IPS-18c (cell line): ENCODE measurements around the gene CA10.

ENCODE experiments used
- H3K4me3 ChIP-seq: 2 replicates; pipeline ENCODE4 v1.7.0; 2013; ENCODE audit warnings: low read depth, mild to moderate bottlenecking, low read length, moderate library complexity; ENCODE audit not compliant: insufficient read depth
- H3K9me3 ChIP-seq: one replicate; pipeline ENCODE4 v1.6.1; 2013; ENCODE audit warnings: mild to moderate bottlenecking, low read length, moderate library complexity; ENCODE audit not compliant: control insufficient read depth, insufficient read depth

CA10 gene

GRCh38 chr17:51745993-51746392, 412.5 kb downstream of the CA10 start:
- Histone ChIP-seq H3K4me3 (no peak overlapping the region), H3K9me3 (no peaks in the 10 kb centered on the region)

DNA sequence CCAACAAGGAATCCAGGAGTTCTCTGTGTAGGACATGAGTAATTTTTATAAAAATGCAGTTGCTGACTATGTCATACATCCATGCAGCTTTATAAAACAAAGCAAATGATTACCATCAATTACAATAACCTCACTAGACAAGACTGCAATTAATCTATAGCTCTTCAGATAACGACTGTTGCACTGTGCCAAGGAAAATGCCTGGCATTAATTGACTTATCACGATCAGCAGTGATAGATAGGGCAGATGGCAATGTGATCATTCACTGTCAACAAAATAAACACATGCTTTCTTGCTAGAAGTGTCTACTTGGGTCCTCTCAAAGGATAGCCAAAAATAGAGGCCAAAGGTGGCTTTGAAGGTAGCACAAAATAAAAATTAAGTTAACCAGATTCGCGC, 415.0 kb downstream of the CA10 start:
- Histone ChIP-seq H3K4me3 (no peak overlapping the region), H3K9me3 (no peaks in the 10 kb centered on the region)

DNA sequence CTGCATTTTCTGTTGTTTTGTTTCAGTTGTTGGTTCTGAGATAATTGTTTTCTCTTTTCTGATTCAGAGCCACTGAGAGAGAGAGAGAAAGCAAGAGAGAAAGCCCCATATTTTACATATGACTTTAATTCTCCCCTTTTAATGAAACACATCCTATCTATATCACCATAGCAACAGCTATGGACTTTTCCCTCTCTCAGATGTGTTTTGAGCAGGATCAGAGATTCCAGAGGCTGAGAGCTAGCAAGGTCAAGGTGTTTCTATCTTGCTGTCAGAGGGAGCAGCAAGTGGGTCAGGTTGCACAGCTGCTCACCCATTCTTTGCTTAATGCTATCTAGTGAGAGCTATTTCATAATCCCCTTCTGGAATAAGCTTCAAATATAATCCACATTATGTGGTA, 415.9 kb downstream of the CA10 start:
- Histone ChIP-seq H3K4me3 (no peak overlapping the region), H3K9me3 (no peaks in the 10 kb centered on the region)

GRCh38 chr17:51741458-51741857, 417.1 kb downstream of the CA10 start:
- Histone ChIP-seq H3K9me3 (no peaks in the 10 kb centered on the region), H3K4me3 (no peak overlapping the region)

GRCh38 chr17:51740531-51740930, 418.0 kb downstream of the CA10 start:
- H3K9me3 ChIP-seq = no peaks in the 10 kb centered on the region
- H3K4me3 ChIP-seq = no peak overlapping the region

GRCh38 chr17:51739245-51739886, 419.1 kb downstream of the CA10 start:
- no peaks in the 10 kb centered on the region for H3K9me3 ChIP-seq
- H3K4me3 ChIP-seq = no peak overlapping the region

DNA sequence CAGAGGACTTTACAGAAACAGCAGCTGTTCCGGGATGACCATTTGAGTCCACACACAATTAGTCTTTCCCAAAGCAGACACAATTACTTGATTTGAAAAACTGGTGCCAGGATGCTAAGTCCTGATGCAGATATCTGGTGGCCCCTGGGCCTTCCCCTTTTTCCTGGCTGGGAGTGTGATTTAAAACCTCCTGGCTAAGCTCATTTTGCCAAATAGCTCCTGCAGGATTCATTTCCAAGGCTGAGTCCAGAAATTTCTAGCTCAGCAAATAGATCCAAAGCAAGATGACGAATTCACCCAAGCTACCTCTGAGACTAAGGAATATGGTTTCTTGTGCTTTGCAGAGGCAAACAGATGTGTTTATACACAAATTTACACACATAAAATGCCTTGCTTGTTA, 422.2 kb downstream of the CA10 start:
- Histone ChIP-seq H3K9me3 (no peaks in the 10 kb centered on the region), H3K4me3 (no peak overlapping the region)

- Histone ChIP-seq H3K4me3 (no peak overlapping the region), H3K9me3 (no peaks in the 10 kb centered on the region)
These were observed 423.5 kb downstream of the CA10 start for GRCh38 chr17:51734976-51735375.

DNA sequence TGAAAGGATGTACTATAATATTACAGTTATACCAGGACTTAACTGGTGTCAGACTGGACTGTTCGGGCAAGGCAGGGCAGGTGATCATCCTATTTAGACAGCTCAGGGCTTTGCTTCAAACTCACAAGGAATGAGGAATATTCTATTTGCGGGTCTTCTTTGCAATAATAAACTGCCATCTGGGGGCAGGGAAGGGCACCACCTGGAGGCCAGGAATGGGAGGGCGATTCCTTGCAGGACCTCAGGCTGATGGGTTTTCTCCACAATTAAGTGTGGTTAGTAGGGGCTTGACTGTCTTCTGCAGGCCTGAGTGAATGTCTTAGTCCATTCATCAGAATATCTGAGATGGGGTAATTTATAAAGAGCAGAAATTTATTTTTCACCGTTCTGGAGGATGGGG, 424.1 kb downstream of the CA10 start:
- H3K4me3 ChIP-seq = no peak overlapping the region

DNA sequence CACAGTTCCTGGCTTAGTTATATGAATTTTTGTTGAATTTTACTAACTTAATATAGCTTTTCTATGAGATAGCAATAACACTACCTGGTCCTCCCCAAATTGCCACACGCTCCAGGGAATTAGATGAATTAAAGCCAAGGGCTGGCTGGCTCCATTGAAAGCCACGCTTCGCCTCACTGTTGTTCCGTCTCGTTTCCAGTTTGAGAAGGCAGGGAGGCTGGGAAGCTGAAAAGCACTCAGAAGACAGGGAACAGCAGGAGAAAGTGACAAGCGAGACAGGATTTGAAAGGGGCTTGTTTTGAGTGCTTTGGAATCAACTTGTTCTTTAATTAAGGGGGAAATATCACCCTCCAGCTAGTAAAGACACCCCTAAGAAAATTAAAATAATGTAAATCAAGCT, 425.3 kb downstream of the CA10 start:
- H3K4me3 ChIP-seq = no peak overlapping the region
- no peaks in the 10 kb centered on the region for H3K9me3 ChIP-seq

More for the DNA sequence above, 424.1 kb downstream of the CA10 start:
- H3K9me3 ChIP-seq = no peaks in the 10 kb centered on the region

DNA sequence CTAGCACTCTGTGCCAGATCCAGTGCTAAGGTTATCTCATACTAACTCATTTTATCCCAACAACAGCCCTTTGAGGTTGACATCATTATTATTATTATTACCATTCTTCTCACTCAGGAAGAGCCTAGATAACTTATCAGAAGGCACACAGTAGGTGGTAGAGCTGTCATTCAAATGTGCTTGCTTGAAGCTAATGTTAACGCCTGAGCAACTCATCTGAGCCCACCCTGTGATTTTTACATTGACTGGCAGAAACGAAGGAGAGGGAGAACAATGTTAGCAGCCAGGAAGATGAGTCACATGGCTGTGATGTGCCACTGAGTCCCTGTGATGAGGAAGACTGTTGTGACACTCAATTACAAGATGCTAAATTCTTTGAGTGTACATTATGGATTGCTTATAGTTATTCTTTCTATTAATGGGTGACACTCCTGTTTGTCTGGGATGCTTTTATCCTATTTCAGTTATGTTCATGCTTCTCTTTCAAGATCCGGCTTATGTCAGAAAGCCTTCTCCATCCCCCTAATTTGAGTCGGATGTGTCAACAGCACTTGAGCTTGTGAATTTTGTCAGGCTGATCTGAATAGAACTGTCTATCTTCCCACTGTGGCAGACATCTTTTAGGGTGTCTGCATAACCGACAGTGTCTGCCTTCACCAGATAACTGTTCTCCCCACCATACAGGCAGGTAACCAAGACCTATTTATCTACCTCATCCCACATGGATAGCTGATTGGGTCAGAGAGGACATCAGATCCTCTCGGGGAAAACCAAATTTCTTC, 426.4 kb downstream of the CA10 start:
- no peak overlapping the region for H3K4me3 ChIP-seq

DNA sequence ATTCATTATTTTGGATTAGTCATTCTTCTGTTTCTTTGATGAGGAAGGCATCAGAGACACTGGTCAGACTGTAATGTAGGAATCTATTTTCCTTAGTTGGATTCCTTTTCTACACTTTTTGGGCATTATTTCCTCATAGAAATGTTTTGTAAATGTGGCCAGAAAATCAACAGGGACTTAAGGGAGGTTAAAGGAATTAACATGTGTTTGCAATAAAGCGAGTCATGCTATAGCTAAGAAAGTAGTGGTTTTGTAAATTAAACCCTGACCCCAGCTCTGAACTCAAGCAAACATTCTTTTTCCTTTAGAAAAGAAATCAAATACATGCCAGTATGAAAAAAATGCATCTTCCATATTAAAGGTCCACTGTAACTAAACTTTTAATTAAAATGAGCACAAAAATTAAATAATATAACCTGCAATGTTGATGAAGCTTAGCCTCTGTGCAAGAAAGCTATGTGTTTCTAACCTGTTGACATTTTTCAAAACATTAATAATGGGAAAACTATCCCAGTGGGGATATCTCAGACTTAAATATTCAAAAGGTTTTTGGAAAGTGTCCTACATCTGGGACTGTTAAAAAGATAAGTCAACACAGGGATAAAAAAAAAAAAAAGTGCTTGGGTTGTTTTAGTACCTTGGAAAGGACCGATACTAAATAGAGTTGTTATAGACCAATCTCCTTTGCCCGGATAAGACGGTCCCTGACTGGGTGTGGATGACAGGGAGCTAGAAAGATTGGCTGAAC, 428.0 kb downstream of the CA10 start:
- no peak overlapping the region for H3K4me3 ChIP-seq
- no peaks in the 10 kb centered on the region for H3K9me3 ChIP-seq

More for the DNA sequence above, 426.4 kb downstream of the CA10 start:
- no peaks in the 10 kb centered on the region for H3K9me3 ChIP-seq

DNA sequence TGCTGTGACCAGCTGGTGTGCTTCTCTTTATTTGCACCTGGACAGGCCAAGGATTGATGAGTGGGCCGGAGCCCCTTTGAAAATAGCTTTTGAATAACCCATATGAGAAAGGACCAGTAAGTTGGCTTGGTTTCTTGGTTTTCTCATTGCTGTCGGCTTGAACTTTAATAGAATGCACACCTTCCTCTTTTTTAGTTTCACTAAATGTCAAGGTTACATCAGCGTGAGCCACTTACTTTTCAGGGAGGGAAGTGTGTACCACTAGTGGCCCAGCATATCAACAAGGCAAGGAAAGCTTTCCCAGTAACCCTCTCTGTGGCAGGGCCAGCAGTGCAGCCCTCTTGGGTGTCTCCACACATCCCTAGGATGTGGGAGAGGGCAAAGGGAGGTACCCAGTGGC, 433.3 kb downstream of the CA10 start:
- Histone ChIP-seq H3K9me3 (no peaks in the 10 kb centered on the region), H3K4me3 (no peak overlapping the region)

- Histone ChIP-seq H3K4me3 (no peak overlapping the region), H3K9me3 (no peaks in the 10 kb centered on the region)
These were observed 434.4 kb downstream of the CA10 start for GRCh38 chr17:51724043-51724580.

DNA sequence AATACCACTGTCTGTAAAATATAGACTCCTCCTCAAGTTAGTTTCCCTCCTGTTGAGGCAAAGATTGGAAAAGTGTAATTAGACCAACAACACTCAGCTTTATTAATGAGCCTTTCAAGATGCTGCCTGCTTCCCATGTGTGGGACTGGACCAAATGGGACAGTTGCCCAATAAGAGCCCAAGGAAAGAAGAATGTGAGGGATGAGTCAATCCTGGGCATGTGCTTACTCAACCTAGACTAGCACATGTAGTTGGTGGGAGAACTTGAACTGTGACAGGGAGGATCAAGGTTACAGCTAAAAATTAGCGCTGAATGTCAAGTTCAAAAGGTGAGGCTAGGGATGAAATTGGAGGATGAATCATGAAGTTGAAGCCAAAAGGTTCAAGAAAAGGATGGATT, 435.5 kb downstream of the CA10 start:
- Histone ChIP-seq H3K9me3 (no peaks in the 10 kb centered on the region), H3K4me3 (no peak overlapping the region)

DNA sequence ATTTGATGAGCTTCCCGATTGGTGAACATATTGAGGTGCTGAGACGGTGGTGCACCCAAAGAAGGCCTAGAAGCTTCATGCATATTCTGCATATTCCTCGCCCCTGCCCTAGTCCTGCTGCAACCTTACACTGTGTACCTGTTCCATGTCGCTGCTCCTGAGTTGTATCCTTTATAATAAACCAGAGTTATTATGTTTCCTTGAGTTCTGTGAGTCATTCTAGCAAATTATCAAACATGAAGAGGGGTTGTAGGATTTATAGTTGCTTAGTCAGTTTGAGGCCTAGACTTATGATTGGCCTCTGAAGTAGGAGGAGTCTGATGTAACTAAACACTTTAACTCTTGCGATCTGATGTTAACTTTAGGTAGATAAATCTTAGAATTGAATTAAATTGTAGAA, 436.8 kb downstream of the CA10 start:
- Histone ChIP-seq H3K4me3 (no peak overlapping the region), H3K9me3 (no peaks in the 10 kb centered on the region)

DNA sequence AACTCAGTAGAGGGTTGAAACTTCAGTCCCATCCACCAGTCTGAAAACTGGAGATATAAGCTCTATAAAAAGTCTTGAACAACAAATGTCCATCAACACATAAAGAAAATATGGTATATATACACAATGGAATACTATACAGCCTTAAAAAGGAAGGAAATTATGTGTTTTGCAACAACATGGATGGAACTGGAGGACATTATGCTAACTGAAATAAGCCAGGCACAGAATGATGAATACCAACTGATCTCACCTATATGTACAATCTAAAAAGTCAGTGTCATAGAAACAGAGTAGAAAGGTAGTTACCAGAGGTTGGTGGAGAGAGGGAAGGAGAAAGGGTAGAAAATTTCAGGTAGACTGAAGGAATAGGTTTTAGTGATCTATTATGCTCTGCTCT, 438.1 kb downstream of the CA10 start:
- no peaks in the 10 kb centered on the region for H3K9me3 ChIP-seq
- H3K4me3 ChIP-seq = no peak overlapping the region

DNA sequence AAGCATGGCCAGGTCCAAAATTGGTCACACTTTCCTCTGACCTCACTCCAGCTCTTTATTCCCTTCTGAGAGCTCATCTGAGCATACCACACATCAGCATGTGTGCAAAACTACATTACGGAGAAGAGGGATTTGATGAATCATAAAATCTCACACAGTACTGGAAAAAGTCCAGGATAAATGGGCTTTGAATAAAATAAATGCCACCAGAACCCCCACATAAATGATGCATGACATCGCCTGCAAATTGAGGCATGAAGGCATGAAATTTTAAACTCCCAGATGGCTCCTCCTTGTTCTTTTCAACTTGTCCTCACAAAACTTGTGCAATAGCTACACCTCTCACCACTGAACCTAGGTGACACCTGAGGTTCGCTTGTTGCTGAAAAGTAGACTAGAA, 439.5 kb downstream of the CA10 start:
- no peak overlapping the region for H3K4me3 ChIP-seq
- no peaks in the 10 kb centered on the region for H3K9me3 ChIP-seq
